WTC11 (cell line): ENCODE results near the gene FAM114A1. TPM values are rescaled to one million over a fixed set of nuclear protein-coding genes. Genes with fewer than 3 reads are reported as not detected.

ENCODE experiments used
- ATAC-seq: fragments of 200-7000 bp; cut with Tn5 transposase; 2 replicates; pipeline ENCODE4 v1.10.0; 2021; ENCODE audit warnings: mild to moderate bottlenecking, moderate library complexity
- CTCF ChIA-PET: fragments of 300-600 bp; sonication (Branson Sonifier 250); formaldehyde crosslinking; loops from one replicate; lab custom pipeline; 2021; ENCODE audit warnings: antibody characterized with exemption; lab: Charles Lee
- POLR2A ChIA-PET: fragments of 350-600 bp; sonication (Branson Sonifier 250); formaldehyde crosslinking; loops from one replicate; lab custom pipeline; 2021; ENCODE audit warnings: antibody characterized with exemption; lab: Charles Lee
- DNase-seq: peaks from one replicate; pipeline ENCODE4 v3.0.0; 2021; ENCODE audit warnings: low spot score
- H3K27ac Mint-ChIP-seq: 2 replicates; pipeline ENCODE4 v1.8.0; 2021; ENCODE audit warnings: mixed read lengths
- H3K27me3 Mint-ChIP-seq: 2 replicates; pipeline ENCODE4 v1.8.0; 2021; ENCODE audit warnings: low read depth, mild to moderate bottlenecking, moderate library complexity, mixed read lengths
- H3K36me3 Mint-ChIP-seq: 2 replicates; pipeline ENCODE4 v1.8.0; 2021; ENCODE audit warnings: mixed read lengths
- H3K4me1 Mint-ChIP-seq: 2 replicates; pipeline ENCODE4 v1.8.0; 2022; ENCODE audit warnings: mixed read lengths
- H3K4me3 Mint-ChIP-seq: 2 replicates; pipeline ENCODE4 v1.8.0; 2021; ENCODE audit warnings: mild to moderate bottlenecking, moderate library complexity, mixed read lengths
- H3K9me3 Mint-ChIP-seq: 2 replicates; pipeline ENCODE4 v1.8.0; 2021; ENCODE audit warnings: mixed read lengths
- CREM ChIP-seq: sonication (generic); formaldehyde crosslinking; IDR thresholded peaks from 2 replicates; pipeline ENCODE4 v1.8.1; 2022; ENCODE audit warnings: mild to moderate bottlenecking, missing genetic modification reagents, moderate library complexity
- EMX1 ChIP-seq: fragments of 250-450 bp; sonication (Bioruptor Pico); IDR thresholded peaks from 2 replicates; pipeline ENCODE4 v1.8.0; 2021; ENCODE audit warnings: mild to moderate bottlenecking
- ETV6 ChIP-seq: sonication (generic); formaldehyde crosslinking; IDR thresholded peaks from 2 replicates; pipeline ENCODE4 v1.8.1; 2022; ENCODE audit warnings: mild to moderate bottlenecking, missing genetic modification reagents
- FOXJ3 ChIP-seq: sonication (generic); formaldehyde crosslinking; IDR thresholded peaks from 2 replicates; pipeline ENCODE4 v1.9.0; 2021; ENCODE audit warnings: missing genetic modification reagents, mild to moderate bottlenecking, borderline replicate concordance
- FOXP4 ChIP-seq: sonication (generic); formaldehyde crosslinking; IDR thresholded peaks from 2 replicates; pipeline ENCODE4 v1.8.0; 2022; ENCODE audit warnings: mild to moderate bottlenecking, missing genetic modification reagents
- HMGA2 ChIP-seq: fragments of 250-450 bp; sonication (Bioruptor Pico); IDR thresholded peaks from 2 replicates; pipeline ENCODE4 v1.4.0; 2021; ENCODE audit warnings: mild to moderate bottlenecking, moderate library complexity
- KAT7 ChIP-seq: sonication (generic); formaldehyde crosslinking; IDR thresholded peaks from 2 replicates; pipeline ENCODE4 v1.8.1; 2023; ENCODE audit warnings: missing genetic modification reagents, mild to moderate bottlenecking, borderline replicate concordance
- NR1H2 ChIP-seq: sonication (generic); formaldehyde crosslinking; IDR thresholded peaks from 2 replicates; pipeline ENCODE4 v1.9.0; 2021; ENCODE audit warnings: mild to moderate bottlenecking, moderate library complexity, missing genetic modification reagents
- RELA ChIP-seq: sonication (generic); formaldehyde crosslinking; IDR thresholded peaks from 2 replicates; pipeline ENCODE4 v1.8.1; 2022; ENCODE audit warnings: missing genetic modification reagents, mild to moderate bottlenecking, borderline replicate concordance
- RORB ChIP-seq: fragments of 250-450 bp; sonication (Bioruptor Pico); IDR thresholded peaks from 2 replicates; pipeline ENCODE4 v1.9.0; 2021; ENCODE audit warnings: mild to moderate bottlenecking
- STAT6 ChIP-seq: sonication (generic); formaldehyde crosslinking; conservative IDR thresholded peaks from 2 replicates; pipeline ENCODE4 v1.8.1; 2023; ENCODE audit warnings: mild to moderate bottlenecking, low read depth, missing genetic modification reagents, moderate library complexity
- ZNF219 ChIP-seq: sonication (generic); formaldehyde crosslinking; IDR thresholded peaks from 2 replicates; pipeline ENCODE4 v1.8.0; 2023; ENCODE audit warnings: missing genetic modification reagents, mild to moderate bottlenecking, borderline replicate concordance
- ZNF396 ChIP-seq: fragments of 250-450 bp; sonication (Bioruptor Pico); IDR thresholded peaks from 2 replicates; pipeline ENCODE4 v1.8.0; 2021; ENCODE audit warnings: mild to moderate bottlenecking, moderate library complexity, borderline replicate concordance
- ZNF423 ChIP-seq: fragments of 250-450 bp; sonication (Bioruptor Pico); IDR thresholded peaks from 2 replicates; pipeline ENCODE4 v2.1.2; 2022; ENCODE audit warnings: mild to moderate bottlenecking, moderate library complexity
- total RNA-seq: library from RNA; stranded (reverse); gene quantifications from 3 replicates; pipeline ENCODE4 v1.2.3, GENCODE V29; 2021
- TF ChIP-seq, protein P1 (sequence below): fragments of 250-450 bp; sonication (Bioruptor Pico); IDR thresholded peaks from 2 replicates; pipeline ENCODE4 v1.9.0; 2021; ENCODE audit warnings: mild to moderate bottlenecking
- TF ChIP-seq, protein P2 (sequence below): sonication (generic); formaldehyde crosslinking; IDR thresholded peaks from 2 replicates; pipeline ENCODE4 v1.8.1; 2023; ENCODE audit warnings: mild to moderate bottlenecking, missing genetic modification reagents, borderline replicate concordance
- TF ChIP-seq, protein P3 (sequence below): fragments of 200-600 bp; IDR thresholded peaks from 2 replicates; pipeline ENCODE4 v1.8.0; 2022; ENCODE audit warnings: antibody characterized with exemption

FAM114A1 gene
- total RNA-seq, 1 experiment from 2014 or later = 17.6 TPM

GRCh38 chr4:38979511-38980230 lies 112.1 kb downstream of the FAM114A1 start (continued):
- TF ChIP-seq RORB (CRISPR knock-in tag) (no peak), ZNF219 (CRISPR knock-in tag) (no peak), ETV6 (CRISPR knock-in tag) (no peak)

- Mint-ChIP-seq H3K27ac (no peak overlapping the region), H3K36me3 (no peaks in the 10 kb centered on the region), H3K4me1 (peaks cover 3% of the 10 kb centered on the region), H3K27me3 (no peaks in the 10 kb centered on the region), H3K4me3 (no peak overlapping the region), H3K9me3 (no peaks in the 10 kb centered on the region)
- no peak for ATAC-seq
- ChIA-PET CTCF (no interaction called here), POLR2A (no interaction called here)
- TF ChIP-seq RELA (CRISPR knock-in tag) = no peak
- DNase-seq = no peak
Measured at GRCh38 chr4:38980903-38981676, 113.5 kb downstream of the FAM114A1 start.

- POLR2A ChIA-PET = no interaction called here
- H3K27ac Mint-ChIP-seq = no peak overlapping the region
- peaks cover 6% of the 10 kb centered on the region for H3K4me1 Mint-ChIP-seq
- H3K36me3 Mint-ChIP-seq = no peaks in the 10 kb centered on the region
- H3K27me3 Mint-ChIP-seq = no peaks in the 10 kb centered on the region
- DNase-seq = no peak
- H3K9me3 Mint-ChIP-seq = no peaks in the 10 kb centered on the region
- no peak overlapping the region for H3K4me3 Mint-ChIP-seq
- no peak for ATAC-seq
- CTCF ChIA-PET = no interaction called here
- no peak for TF ChIP-seq ZNF396
- TF ChIP-seq, protein P1, sequence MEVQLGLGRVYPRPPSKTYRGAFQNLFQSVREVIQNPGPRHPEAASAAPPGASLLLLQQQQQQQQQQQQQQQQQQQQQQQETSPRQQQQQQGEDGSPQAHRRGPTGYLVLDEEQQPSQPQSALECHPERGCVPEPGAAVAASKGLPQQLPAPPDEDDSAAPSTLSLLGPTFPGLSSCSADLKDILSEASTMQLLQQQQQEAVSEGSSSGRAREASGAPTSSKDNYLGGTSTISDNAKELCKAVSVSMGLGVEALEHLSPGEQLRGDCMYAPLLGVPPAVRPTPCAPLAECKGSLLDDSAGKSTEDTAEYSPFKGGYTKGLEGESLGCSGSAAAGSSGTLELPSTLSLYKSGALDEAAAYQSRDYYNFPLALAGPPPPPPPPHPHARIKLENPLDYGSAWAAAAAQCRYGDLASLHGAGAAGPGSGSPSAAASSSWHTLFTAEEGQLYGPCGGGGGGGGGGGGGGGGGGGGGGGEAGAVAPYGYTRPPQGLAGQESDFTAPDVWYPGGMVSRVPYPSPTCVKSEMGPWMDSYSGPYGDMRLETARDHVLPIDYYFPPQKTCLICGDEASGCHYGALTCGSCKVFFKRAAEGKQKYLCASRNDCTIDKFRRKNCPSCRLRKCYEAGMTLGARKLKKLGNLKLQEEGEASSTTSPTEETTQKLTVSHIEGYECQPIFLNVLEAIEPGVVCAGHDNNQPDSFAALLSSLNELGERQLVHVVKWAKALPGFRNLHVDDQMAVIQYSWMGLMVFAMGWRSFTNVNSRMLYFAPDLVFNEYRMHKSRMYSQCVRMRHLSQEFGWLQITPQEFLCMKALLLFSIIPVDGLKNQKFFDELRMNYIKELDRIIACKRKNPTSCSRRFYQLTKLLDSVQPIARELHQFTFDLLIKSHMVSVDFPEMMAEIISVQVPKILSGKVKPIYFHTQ (CRISPR knock-in tag) = no peak
- TF ChIP-seq RELA (CRISPR knock-in tag) = no peak
- TF ChIP-seq ZNF423 (CRISPR knock-in tag) = no peak
- no peak for TF ChIP-seq FOXJ3 (CRISPR knock-in tag)
- TF ChIP-seq CREM (CRISPR knock-in tag) = no peak
- no peak for TF ChIP-seq KAT7 (CRISPR knock-in tag)
- no peak for TF ChIP-seq HMGA2 (CRISPR knock-in tag)
- no peak for TF ChIP-seq FOXP4 (CRISPR knock-in tag)
- TF ChIP-seq EMX1 = no peak
- TF ChIP-seq STAT6 (CRISPR knock-in tag) = no peak
- TF ChIP-seq, protein P2, sequence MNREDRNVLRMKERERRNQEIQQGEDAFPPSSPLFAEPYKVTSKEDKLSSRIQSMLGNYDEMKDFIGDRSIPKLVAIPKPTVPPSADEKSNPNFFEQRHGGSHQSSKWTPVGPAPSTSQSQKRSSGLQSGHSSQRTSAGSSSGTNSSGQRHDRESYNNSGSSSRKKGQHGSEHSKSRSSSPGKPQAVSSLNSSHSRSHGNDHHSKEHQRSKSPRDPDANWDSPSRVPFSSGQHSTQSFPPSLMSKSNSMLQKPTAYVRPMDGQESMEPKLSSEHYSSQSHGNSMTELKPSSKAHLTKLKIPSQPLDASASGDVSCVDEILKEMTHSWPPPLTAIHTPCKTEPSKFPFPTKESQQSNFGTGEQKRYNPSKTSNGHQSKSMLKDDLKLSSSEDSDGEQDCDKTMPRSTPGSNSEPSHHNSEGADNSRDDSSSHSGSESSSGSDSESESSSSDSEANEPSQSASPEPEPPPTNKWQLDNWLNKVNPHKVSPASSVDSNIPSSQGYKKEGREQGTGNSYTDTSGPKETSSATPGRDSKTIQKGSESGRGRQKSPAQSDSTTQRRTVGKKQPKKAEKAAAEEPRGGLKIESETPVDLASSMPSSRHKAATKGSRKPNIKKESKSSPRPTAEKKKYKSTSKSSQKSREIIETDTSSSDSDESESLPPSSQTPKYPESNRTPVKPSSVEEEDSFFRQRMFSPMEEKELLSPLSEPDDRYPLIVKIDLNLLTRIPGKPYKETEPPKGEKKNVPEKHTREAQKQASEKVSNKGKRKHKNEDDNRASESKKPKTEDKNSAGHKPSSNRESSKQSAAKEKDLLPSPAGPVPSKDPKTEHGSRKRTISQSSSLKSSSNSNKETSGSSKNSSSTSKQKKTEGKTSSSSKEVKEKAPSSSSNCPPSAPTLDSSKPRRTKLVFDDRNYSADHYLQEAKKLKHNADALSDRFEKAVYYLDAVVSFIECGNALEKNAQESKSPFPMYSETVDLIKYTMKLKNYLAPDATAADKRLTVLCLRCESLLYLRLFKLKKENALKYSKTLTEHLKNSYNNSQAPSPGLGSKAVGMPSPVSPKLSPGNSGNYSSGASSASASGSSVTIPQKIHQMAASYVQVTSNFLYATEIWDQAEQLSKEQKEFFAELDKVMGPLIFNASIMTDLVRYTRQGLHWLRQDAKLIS (CRISPR knock-in tag) = no peak
- TF ChIP-seq, protein P3, sequence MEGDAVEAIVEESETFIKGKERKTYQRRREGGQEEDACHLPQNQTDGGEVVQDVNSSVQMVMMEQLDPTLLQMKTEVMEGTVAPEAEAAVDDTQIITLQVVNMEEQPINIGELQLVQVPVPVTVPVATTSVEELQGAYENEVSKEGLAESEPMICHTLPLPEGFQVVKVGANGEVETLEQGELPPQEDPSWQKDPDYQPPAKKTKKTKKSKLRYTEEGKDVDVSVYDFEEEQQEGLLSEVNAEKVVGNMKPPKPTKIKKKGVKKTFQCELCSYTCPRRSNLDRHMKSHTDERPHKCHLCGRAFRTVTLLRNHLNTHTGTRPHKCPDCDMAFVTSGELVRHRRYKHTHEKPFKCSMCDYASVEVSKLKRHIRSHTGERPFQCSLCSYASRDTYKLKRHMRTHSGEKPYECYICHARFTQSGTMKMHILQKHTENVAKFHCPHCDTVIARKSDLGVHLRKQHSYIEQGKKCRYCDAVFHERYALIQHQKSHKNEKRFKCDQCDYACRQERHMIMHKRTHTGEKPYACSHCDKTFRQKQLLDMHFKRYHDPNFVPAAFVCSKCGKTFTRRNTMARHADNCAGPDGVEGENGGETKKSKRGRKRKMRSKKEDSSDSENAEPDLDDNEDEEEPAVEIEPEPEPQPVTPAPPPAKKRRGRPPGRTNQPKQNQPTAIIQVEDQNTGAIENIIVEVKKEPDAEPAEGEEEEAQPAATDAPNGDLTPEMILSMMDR = no peak
- no peak for TF ChIP-seq NR1H2 (CRISPR knock-in tag)
Measured at GRCh38 chr4:38982361-38983095, 114.9 kb downstream of the FAM114A1 start.
